HAP-1 (cell line): ENCODE results near the gene TMEM132C.

Source experiments
- DNase-seq, 2 experiments: peaks; one replicate each; pipeline ENCODE4 v3.0.0-alpha.2; 2016 to 2020; ENCODE audit warnings: low spot score in 2 of 2
- H3K27me3 ChIP-seq: fragments of 250-450 bp; sonication (Bioruptor Pico); 2 replicates; pipeline ENCODE4 v1.5.1; 2020; ENCODE audit warnings: low read depth, mild to moderate bottlenecking, moderate library complexity
- H3K36me3 ChIP-seq: fragments of 250-450 bp; sonication (Bioruptor Pico); replicated peaks from 2 replicates; pipeline ENCODE4 v1.5.1; 2020; ENCODE audit warnings: mild to moderate bottlenecking
- H3K4me1 ChIP-seq: fragments of 250-450 bp; sonication (Bioruptor Pico); 2 replicates; pipeline ENCODE4 v1.5.1; 2020; ENCODE audit warnings: mild to moderate bottlenecking
- H3K4me3 ChIP-seq: fragments of 250-450 bp; sonication (Bioruptor Pico); 2 replicates; pipeline ENCODE4 v1.5.1; 2020; ENCODE audit warnings: mild to moderate bottlenecking, moderate library complexity
- H3K9me3 ChIP-seq: fragments of 250-450 bp; sonication (Bioruptor Pico); 2 replicates; pipeline ENCODE4 v1.5.1; 2020; ENCODE audit warnings: mild to moderate bottlenecking, moderate library complexity
- in situ Hi-C: fragments of 300-500 bp; cut with MboI; formaldehyde crosslinking; loops from 3 replicates; pipeline ENCODE4 v1.14.3; 2020; ENCODE audit warnings: low sequenced_read_pairs, inconsistent platforms, mixed read lengths

The TMEM132C gene

DNA sequence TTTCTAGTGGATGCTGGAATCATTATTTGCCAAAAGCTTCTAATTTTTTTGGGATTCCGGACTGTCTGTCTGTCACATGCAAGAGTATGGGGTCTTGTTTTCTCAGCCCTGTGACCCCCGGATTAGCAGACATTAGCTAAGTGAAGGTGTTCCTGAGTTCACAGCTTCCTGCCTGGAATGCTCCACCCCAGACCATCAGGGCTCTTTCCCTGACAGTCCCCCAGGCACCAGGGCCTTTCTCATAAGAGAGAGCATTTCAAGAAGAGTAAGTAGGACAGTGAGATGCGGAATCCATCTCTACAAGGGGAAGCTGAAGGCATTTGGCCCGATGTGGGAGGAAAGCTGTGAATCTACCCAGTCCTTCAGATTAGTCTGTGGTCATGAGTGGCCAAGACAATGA lies 427.5 kb downstream of the TMEM132C start:
- no peak for DNase-seq
- Histone ChIP-seq H3K4me3 (no peak overlapping the region), H3K4me1 (no peaks in the 10 kb centered on the region), H3K36me3 (no peaks in the 10 kb centered on the region), H3K9me3 (no peaks in the 10 kb centered on the region), H3K27me3 (no peaks in the 10 kb centered on the region)
- in situ Hi-C loops: no loop called here

DNA sequence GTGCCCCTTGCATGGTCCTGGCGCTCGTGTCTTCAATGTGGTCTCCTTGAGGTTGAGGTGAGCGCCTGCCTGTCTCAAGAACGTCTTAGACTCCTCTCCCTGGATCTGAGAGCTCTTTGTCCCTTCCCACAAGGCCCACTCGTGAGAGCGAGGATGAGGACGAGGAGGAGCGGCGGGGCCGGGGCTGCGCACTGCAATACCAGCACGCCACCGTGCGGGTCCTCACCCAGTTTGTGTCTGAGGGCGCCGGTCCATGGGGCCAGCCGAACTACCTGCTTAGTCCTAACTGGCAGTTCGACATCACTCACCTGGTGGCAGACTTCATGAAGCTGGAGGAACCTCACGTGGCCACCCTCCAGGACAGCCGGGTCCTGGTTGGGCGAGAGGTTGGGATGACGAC lies 428.7 kb downstream of the TMEM132C start:
- H3K36me3 ChIP-seq: no peaks in the 10 kb centered on the region
- no peaks in the 10 kb centered on the region for H3K4me1 ChIP-seq
- no peak for DNase-seq
- H3K27me3 ChIP-seq: no peaks in the 10 kb centered on the region
- in situ Hi-C loops: no loop called here
- H3K4me3 ChIP-seq: no peak overlapping the region
- no peaks in the 10 kb centered on the region for H3K9me3 ChIP-seq

DNA sequence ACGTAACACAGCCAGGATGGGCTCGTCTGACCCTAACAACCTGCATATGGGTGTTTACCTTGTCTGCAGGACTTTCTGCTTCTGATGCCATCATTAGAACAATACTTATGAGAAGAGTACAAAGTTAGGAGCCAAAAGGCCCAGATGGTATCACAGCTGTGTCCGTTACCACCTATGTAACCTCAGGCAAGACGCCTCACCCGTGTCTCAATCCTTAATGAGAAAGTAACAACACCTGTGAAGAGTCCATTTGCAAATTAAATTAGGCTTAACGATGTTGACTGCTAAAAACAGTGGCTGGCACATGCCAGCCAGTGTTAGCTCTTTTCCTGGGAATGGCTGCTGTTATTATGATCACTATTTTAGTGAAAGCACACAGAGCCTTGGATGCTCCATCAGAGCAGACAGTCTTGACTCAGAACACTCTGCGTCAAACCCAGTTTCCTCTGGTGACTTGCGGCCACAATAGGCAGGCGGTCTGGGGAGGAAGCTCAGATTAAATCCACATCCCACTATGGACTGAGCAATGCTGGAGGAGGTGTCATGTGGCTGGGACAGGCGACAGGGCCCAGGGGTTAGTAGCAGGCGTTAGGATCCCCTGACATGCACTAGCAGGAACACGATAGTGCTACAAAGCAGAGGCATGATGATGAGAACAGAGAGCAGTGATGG lies 431.5 kb downstream of the TMEM132C start:
- no peak for DNase-seq
- H3K9me3 ChIP-seq: no peaks in the 10 kb centered on the region
- no peaks in the 10 kb centered on the region for H3K36me3 ChIP-seq

DNA sequence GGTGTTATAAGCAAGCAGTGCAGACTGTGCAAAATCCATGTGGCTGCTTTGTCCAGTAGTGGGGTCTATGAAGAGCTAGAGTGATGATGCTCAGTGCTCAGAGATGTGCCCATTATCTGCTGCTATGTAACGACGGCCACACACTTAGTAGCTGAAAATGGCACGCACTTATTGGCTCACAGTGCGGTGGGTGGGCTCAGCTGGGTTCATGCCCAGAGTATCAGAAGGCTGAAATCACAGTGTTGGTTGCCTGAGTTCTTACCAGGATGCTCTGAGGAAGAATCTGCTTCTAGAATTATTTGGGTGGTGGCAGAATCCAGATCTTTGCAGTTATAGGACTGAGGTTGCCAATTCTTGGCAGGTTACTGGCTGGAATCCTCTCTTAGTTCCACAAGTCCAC lies 432.1 kb downstream of the TMEM132C start:
- no peaks in the 10 kb centered on the region for H3K9me3 ChIP-seq
- in situ Hi-C loops: no loop called here
- no peak for DNase-seq

More for the DNA sequence above, 431.5 kb downstream of the TMEM132C start:
- Histone ChIP-seq H3K4me1 (no peaks in the 10 kb centered on the region), H3K27me3 (no peaks in the 10 kb centered on the region), H3K4me3 (no peak overlapping the region)
- in situ Hi-C loops: no loop called here

DNA sequence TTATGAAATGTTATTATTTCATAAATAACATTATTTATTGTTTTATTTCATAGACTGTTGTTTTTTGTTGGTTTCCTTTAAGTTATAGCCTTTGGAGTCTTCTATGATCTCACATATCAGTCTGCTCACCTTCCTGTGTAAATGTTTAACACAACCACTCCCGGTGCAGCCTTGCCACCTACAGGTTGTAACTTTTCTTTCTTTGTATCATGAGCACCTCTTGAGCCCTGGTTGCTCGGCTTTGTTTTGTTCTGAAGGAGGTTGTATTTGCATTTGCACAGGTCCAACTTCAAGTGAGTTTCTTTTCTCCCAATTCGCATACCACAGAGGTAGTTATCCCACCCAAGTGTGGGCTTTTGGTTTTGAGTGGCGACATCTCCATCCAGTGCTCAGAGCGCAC lies 435.4 kb downstream of the TMEM132C start:
- DNase-seq: no peak
- no peaks in the 10 kb centered on the region for H3K9me3 ChIP-seq
- no peaks in the 10 kb centered on the region for H3K4me1 ChIP-seq
- no peak overlapping the region for H3K4me3 ChIP-seq
- in situ Hi-C loops: no loop called here
- no peaks in the 10 kb centered on the region for H3K27me3 ChIP-seq
- H3K36me3 ChIP-seq: no peaks in the 10 kb centered on the region

More for the DNA sequence above, 432.1 kb downstream of the TMEM132C start:
- no peak overlapping the region for H3K4me3 ChIP-seq
- H3K4me1 ChIP-seq: no peaks in the 10 kb centered on the region
- no peaks in the 10 kb centered on the region for H3K27me3 ChIP-seq
- H3K36me3 ChIP-seq: no peaks in the 10 kb centered on the region

DNA sequence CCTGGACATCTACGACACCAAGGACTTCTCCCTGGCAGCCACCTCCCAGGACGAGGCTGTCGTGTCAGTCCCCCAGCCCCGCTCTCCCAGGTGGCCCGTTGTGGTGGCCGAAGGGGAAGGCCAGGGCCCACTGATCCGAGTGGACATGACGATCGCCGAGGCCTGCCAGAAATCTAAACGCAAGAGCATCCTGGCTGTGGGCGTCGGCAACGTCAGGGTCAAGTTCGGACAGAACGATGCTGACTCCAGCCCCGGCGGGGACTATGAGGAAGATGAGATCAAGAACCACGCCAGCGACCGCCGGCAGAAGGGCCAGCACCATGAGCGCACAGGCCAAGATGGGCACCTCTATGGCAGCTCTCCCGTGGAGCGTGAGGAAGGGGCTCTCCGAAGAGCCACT lies 438.2 kb downstream of the TMEM132C start:
- H3K9me3 ChIP-seq: no peaks in the 10 kb centered on the region
- in situ Hi-C loops: no loop called here
- H3K4me3 ChIP-seq: no peak overlapping the region
- no peaks in the 10 kb centered on the region for H3K36me3 ChIP-seq
- H3K27me3 ChIP-seq: no peaks in the 10 kb centered on the region
- H3K4me1 ChIP-seq: no peaks in the 10 kb centered on the region
- no peak for DNase-seq

DNA sequence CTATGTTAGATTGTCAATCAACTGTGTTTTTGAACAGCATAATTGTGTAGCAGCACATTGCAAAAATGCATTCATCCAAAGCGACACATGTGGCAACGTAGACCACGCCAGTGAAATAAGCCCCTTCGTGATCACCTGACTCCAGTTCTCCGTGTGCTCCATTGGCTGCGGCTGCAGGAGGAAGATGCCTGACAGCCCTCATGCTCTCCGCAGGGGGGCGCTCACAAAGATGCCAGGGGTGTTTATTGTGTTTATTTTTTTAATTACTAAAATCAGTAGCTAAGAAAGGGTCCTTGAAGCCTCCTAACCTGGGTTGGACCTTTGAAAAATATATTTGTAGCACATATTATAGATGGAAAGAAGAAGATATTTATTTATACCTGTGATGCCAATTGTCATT lies 440.5 kb downstream of the TMEM132C start:
- Histone ChIP-seq H3K9me3 (no peaks in the 10 kb centered on the region), H3K4me1 (no peaks in the 10 kb centered on the region), H3K27me3 (no peaks in the 10 kb centered on the region), H3K4me3 (no peak overlapping the region), H3K36me3 (no peaks in the 10 kb centered on the region)
- in situ Hi-C loops: no loop called here
- no peak for DNase-seq

DNA sequence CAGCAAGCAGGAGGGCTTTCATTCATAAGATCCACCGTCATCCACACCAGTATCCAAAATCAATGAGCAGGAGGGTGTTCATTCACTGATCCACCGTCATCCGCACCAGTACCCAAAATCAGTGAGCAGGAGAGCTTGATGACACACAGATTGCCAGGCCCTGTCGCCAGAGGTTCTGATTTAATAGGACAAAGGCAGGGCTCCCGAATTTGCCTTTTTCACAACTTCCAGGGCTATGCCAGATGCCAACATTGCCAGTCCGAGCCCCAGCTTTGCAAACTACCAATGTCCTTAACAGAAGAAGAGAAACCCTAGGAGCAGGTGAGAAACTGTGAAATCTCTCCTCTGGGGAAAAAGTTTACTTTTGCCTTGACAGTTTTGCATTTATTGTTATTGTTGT lies 441.8 kb downstream of the TMEM132C start:
- in situ Hi-C loops: no loop called here
- no peak overlapping the region for H3K4me3 ChIP-seq

DNA sequence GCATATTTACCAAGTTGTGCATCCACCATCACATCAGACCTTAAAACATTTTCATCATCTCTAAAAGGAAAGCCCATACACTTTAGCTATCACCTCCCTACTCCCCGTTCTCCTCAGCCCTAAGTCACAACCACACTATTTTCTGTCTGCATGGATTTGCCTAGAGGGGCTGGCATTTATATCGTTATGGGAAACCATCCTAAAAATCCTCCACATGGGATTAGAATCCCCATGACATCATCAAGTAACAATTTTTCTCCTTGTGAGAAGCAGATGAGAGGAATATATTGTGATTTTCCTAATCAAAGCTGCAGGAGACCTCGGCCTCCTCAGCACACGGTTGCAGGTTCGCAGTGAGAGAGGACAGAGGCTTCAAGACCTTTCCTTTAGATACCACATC lies 442.7 kb downstream of the TMEM132C start:
- no peak for DNase-seq
- Histone ChIP-seq H3K4me1 (no peaks in the 10 kb centered on the region), H3K27me3 (no peaks in the 10 kb centered on the region), H3K9me3 (no peaks in the 10 kb centered on the region), H3K36me3 (no peaks in the 10 kb centered on the region), H3K4me3 (no peak overlapping the region)
- in situ Hi-C loops: no loop called here

More for the DNA sequence above, 441.8 kb downstream of the TMEM132C start:
- Histone ChIP-seq H3K36me3 (no peaks in the 10 kb centered on the region), H3K9me3 (no peaks in the 10 kb centered on the region), H3K27me3 (no peaks in the 10 kb centered on the region), H3K4me1 (no peaks in the 10 kb centered on the region)
- no peak for DNase-seq

DNA sequence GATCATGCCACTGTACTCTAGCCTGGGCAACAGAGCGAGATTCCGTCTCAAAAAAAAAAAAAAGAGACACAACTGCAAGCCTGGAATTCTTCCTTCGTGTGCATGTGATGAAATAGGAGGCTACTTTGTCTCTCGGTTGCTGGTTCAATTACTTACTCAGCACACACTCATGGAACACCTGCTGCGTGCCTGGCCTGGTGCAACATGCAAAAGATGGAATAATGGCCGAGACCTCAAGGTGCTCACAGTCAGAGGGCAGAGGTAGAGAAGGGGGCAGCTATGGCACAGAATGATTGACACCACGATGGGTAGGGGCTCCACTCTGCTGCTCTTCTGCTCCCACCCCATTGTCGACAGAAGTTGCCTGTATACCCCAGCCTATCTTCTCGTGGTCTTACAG lies 444.5 kb downstream of the TMEM132C start:
- in situ Hi-C loops: no loop called here
- no peaks in the 10 kb centered on the region for H3K4me1 ChIP-seq

DNA sequence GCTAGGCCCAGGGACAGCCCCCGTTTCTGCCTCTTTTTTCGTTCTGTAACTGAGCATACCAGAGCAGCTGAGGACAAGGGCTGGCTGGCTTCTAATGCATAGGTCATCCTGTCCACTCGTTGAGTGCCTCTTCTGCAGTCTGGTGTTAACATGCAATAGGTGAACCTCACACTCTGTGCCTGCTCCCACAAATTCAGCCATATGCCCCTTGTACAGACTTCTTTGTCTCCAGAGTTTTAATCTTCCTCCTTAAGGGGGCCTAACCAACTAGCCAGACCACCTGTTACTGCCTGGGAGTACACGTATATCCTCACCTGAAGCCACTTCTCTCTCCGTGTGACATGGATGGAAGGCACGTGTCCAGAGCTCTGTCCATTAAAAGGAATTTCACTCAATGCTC lies 445.7 kb downstream of the TMEM132C start:
- Histone ChIP-seq H3K36me3 (no peaks in the 10 kb centered on the region), H3K9me3 (no peaks in the 10 kb centered on the region), H3K4me3 (no peak overlapping the region), H3K27me3 (no peaks in the 10 kb centered on the region), H3K4me1 (no peaks in the 10 kb centered on the region)
- in situ Hi-C loops: no loop called here
- DNase-seq: no peak

More for the DNA sequence above, 444.5 kb downstream of the TMEM132C start:
- Histone ChIP-seq H3K27me3 (no peaks in the 10 kb centered on the region), H3K9me3 (no peaks in the 10 kb centered on the region), H3K36me3 (no peaks in the 10 kb centered on the region), H3K4me3 (no peak overlapping the region)
- DNase-seq: no peak

DNA sequence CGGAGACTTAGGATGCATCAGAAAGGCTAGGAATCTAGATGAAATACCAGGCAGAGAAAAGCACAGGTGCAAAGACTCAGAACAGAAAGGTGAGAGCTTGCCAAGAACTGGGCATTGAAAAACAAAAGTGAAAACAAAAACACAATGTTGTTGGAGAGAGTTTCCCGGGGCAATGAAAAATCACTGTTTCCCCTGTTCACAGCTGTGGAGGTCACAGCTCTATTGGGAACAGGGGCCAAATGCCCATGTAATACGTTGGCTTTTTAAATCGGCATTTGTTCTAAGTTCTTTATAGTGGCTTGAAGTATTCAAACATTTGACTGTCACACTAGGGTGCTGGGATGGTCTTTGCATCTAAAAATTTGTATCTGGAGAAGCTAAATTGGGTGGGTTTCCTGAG lies 448.5 kb downstream of the TMEM132C start:
- no peaks in the 10 kb centered on the region for H3K4me1 ChIP-seq
- H3K27me3 ChIP-seq: no peaks in the 10 kb centered on the region
- no peaks in the 10 kb centered on the region for H3K9me3 ChIP-seq
- no peak overlapping the region for H3K4me3 ChIP-seq
- in situ Hi-C loops: no loop called here
- H3K36me3 ChIP-seq: no peaks in the 10 kb centered on the region
- no peak for DNase-seq

DNA sequence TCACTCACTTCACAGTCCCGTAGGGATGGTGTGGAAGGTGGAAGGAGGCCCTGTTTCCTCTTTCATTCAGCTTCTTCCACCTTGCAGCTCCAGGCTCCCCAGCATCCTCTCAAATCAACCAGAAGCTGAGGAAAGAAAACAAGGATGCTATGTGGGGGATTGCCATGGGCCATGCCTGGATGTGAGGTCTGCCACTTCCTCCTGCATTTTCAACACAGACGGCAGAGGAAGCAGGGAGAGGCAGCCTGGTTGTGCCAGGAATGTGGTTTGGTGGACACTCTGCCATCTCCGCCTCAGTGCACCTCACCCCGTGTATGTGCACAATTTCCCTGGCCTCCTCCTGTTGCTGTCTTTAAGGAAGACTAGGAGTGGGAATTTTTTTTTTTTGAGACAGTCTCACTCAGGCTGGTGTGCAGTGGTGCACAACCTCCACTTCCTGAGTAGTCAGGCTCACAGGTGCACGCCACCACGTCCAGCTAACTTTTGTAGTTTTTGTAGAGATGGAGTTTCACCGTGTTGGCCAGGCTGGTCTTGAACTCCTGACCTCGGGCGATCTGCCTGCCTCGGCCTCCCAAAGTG lies 457.6 kb downstream of the TMEM132C start:
- in situ Hi-C loops: no loop called here
- Histone ChIP-seq H3K4me1 (no peaks in the 10 kb centered on the region), H3K4me3 (no peak overlapping the region)

DNA sequence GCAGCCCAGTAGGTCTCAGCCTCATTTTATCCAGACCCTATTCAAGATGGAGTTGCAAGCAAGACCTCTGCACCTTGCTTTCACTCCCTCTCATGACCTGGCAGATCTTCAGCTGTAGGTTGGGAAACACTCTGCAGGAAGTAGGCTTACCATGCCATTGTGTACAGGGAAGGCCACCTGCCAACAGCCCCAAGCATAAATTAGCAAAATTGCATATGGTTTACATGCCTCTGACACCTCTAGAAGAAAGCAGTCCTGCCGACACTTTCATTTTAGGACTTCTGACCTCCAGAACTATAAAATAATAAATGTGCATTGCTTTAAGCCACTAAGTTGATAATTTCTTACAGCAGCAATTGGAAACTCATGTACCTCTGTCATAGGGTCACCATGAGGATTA lies 459.9 kb downstream of the TMEM132C start:
- DNase-seq: no peak
- no peaks in the 10 kb centered on the region for H3K36me3 ChIP-seq
- no peaks in the 10 kb centered on the region for H3K9me3 ChIP-seq
- H3K4me1 ChIP-seq: no peaks in the 10 kb centered on the region
- no peak overlapping the region for H3K4me3 ChIP-seq
- in situ Hi-C loops: no loop called here
- no peaks in the 10 kb centered on the region for H3K27me3 ChIP-seq

More for the DNA sequence above, 457.6 kb downstream of the TMEM132C start:
- Histone ChIP-seq H3K36me3 (no peaks in the 10 kb centered on the region), H3K27me3 (no peaks in the 10 kb centered on the region), H3K9me3 (no peaks in the 10 kb centered on the region)
- DNase-seq: no peak

DNA sequence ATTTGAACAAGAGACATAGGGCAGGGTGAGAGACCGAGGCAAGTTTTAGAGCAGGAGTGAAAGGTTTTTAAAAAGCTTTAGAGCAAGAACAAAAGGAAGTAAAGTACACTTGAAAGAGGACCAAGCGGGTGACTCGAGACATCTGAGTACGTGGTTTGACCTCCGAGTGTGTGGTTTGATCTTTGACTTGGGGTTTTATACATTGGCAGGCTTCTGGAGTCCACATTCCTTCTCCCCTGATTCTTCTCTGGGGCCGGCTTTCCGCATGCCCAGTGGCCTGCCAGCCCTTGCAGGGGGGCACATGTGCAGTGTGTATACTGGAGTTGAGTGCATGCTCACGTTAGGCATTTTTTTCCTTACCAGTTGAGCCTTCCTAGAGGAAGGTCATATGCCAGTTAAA lies 460.5 kb downstream of the TMEM132C start:
- Histone ChIP-seq H3K4me1 (no peaks in the 10 kb centered on the region), H3K4me3 (no peak overlapping the region), H3K36me3 (no peaks in the 10 kb centered on the region), H3K9me3 (no peaks in the 10 kb centered on the region), H3K27me3 (no peaks in the 10 kb centered on the region)
- in situ Hi-C loops: no loop called here
- no peak for DNase-seq
